Loucy (cell line): ENCODE measurements around the gene PTPMT1.
"Not testable (repeated sequence)": the region's sequence is repeated elsewhere in the genome, so short reads cannot be mapped to it uniquely, and the experiment has no call there.

ENCODE experiments used
- H2AFZ ChIP-seq: fragments of 200-600 bp; sonication (generic); 2 replicates; pipeline ENCODE4 v1.6.0; 2016; ENCODE audit warnings: antibody characterized with exemption, mild to moderate bottlenecking, low read length, moderate library complexity
- H3F3A ChIP-seq: fragments of 200-600 bp; 2 replicates; pipeline ENCODE4 v1.6.0; 2016; ENCODE audit warnings: antibody characterized with exemption, low read depth, mild to moderate bottlenecking
- H3K27me3 ChIP-seq: fragments of 200-600 bp; sonication (generic); 2 replicates; pipeline ENCODE4 v1.6.1; 2014; ENCODE audit warnings: low read length, mild to moderate bottlenecking; ENCODE audit not compliant: insufficient read depth, poor library complexity, severe bottlenecking
- H3K36me3 ChIP-seq: fragments of 200-600 bp; sonication (generic); 2 replicates; pipeline ENCODE4 v1.6.1; 2016; ENCODE audit warnings: low read length; ENCODE audit not compliant: insufficient read depth
- H3K4me1 ChIP-seq: fragments of 200-600 bp; sonication (generic); 2 replicates; pipeline ENCODE4 v1.5.1; 2014; ENCODE audit warnings: low read length, mild to moderate bottlenecking; ENCODE audit not compliant: insufficient read depth, poor library complexity, severe bottlenecking
- H3K4me2 ChIP-seq: fragments of 200-600 bp; sonication (generic); 2 replicates; pipeline ENCODE4 v1.6.0; 2014; ENCODE audit warnings: antibody characterized with exemption, low read length, low read depth, mild to moderate bottlenecking; ENCODE audit not compliant: poor library complexity, severe bottlenecking
- H3K4me3 ChIP-seq: fragments of 200-600 bp; sonication (generic); 2 replicates; pipeline ENCODE4 v1.5.1; 2014; ENCODE audit warnings: low read length, mild to moderate bottlenecking, mixed read lengths; ENCODE audit not compliant: poor library complexity, severe bottlenecking
- H3K79me2 ChIP-seq: fragments of 200-600 bp; sonication (generic); 2 replicates; pipeline ENCODE4 v1.6.1; 2014; ENCODE audit warnings: low read length; ENCODE audit not compliant: insufficient read depth
- H3K9ac ChIP-seq: fragments of 200-600 bp; sonication (generic); 2 replicates; pipeline ENCODE4 v1.6.0; 2014; ENCODE audit warnings: mild to moderate bottlenecking, low read depth, low read length, moderate library complexity; ENCODE audit not compliant: poor library complexity, severe bottlenecking
- H3K9me2 ChIP-seq: fragments of 200-600 bp; sonication (generic); replicated peaks from 2 replicates; pipeline ENCODE4 v1.6.1; 2016; ENCODE audit warnings: low read depth, low read length, mixed read lengths
- H3K9me3 ChIP-seq: fragments of 200-600 bp; sonication (generic); 2 replicates; pipeline ENCODE4 v1.6.1; 2014; ENCODE audit warnings: mild to moderate bottlenecking, antibody characterized with exemption, low read length, low read depth; ENCODE audit not compliant: insufficient read depth
- H4K20me1 ChIP-seq: fragments of 200-600 bp; sonication (generic); 2 replicates; pipeline ENCODE4 v1.6.0; 2014; ENCODE audit warnings: antibody characterized with exemption, low read length, mild to moderate bottlenecking; ENCODE audit not compliant: insufficient read depth, poor library complexity, severe bottlenecking
- CTCF ChIP-seq: fragments of 200-600 bp; sonication (generic); conservative IDR thresholded peaks from 2 replicates; pipeline ENCODE4 v1.5.1; 2014; ENCODE audit warnings: mild to moderate bottlenecking, antibody characterized with exemption, low read length
- EZH2phosphoT487 ChIP-seq: fragments of 200-600 bp; IDR thresholded peaks from 2 replicates; pipeline ENCODE4 v1.6.1; 2018; ENCODE audit warnings: antibody characterized with exemption, mild to moderate bottlenecking, moderate library complexity, borderline replicate concordance

The PTPMT1 gene

GRCh38 chr11:47527186-47527585, 38.2 kb upstream of the PTPMT1 start:
- H3K36me3 ChIP-seq, result peaks cover 36% of the 10 kb centered on the region; the same call in 1 of the 2 replicates
- H3K4me3 ChIP-seq, result no peak overlapping the region
- no peak for TF ChIP-seq CTCF
- no peaks in the 10 kb centered on the region for H3K27me3 ChIP-seq
- no peaks in the 10 kb centered on the region for H3K9me3 ChIP-seq
- H3K4me2 ChIP-seq, result no peak overlapping the region
- peaks cover 100% of the 10 kb centered on the region for H3K79me2 ChIP-seq
- peaks cover 94% of the 10 kb centered on the region for H4K20me1 ChIP-seq
- H3F3A ChIP-seq, result peaks cover 8% of the 10 kb centered on the region; the same call in 1 of the 2 replicates
- H2AFZ ChIP-seq, result no peak overlapping the region
- H3K9me2 ChIP-seq, result no peaks in the 10 kb centered on the region
- peaks cover 22% of the 10 kb centered on the region for H3K4me1 ChIP-seq
- no peak overlapping the region for H3K9ac ChIP-seq

- H3K9ac ChIP-seq, result no peak overlapping the region
- no peak for TF ChIP-seq CTCF
- no peak for TF ChIP-seq EZH2phosphoT487
- H3K4me1 ChIP-seq, result peaks cover under 1% of the 10 kb centered on the region
- peaks cover 100% of the 10 kb centered on the region for H3K79me2 ChIP-seq
- peaks cover 43% of the 10 kb centered on the region; the same call in 1 of the 2 replicates for H3K36me3 ChIP-seq
- no peak overlapping the region for H2AFZ ChIP-seq
- H3K4me2 ChIP-seq, result no peak overlapping the region
- no peaks in the 10 kb centered on the region for H3K9me3 ChIP-seq
- no peaks in the 10 kb centered on the region for H3K27me3 ChIP-seq
- H3K9me2 ChIP-seq, result no peaks in the 10 kb centered on the region
- no peaks in the 10 kb centered on the region for H3F3A ChIP-seq
- peaks cover 97% of the 10 kb centered on the region for H4K20me1 ChIP-seq
- no peak overlapping the region for H3K4me3 ChIP-seq
Observed at GRCh38 chr11:47529951-47530350, 35.4 kb upstream of the PTPMT1 start.

GRCh38 chr11:47530721-47531120, 34.7 kb upstream of the PTPMT1 start:
- H3K36me3 ChIP-seq, result peaks cover 39% of the 10 kb centered on the region; the same call in 1 of the 2 replicates
- H3K79me2 ChIP-seq, result peaks cover 100% of the 10 kb centered on the region
- not testable (repeated sequence) for H3K9me3 ChIP-seq, H3K4me1 ChIP-seq, H3F3A ChIP-seq, H2AFZ ChIP-seq, H3K27me3 ChIP-seq, H3K9ac ChIP-seq, H3K9me2 ChIP-seq, H3K4me2 ChIP-seq, H3K4me3 ChIP-seq
- peaks cover 93% of the 10 kb centered on the region for H4K20me1 ChIP-seq

- TF ChIP-seq CTCF, result no peak
- no peak for TF ChIP-seq EZH2phosphoT487
- no peaks in the 10 kb centered on the region for H3K27me3 ChIP-seq
- H3K4me1 ChIP-seq, result no peaks in the 10 kb centered on the region
- no peaks in the 10 kb centered on the region for H3K9me2 ChIP-seq
- H3K36me3 ChIP-seq, result peaks cover 31% of the 10 kb centered on the region; the same call in 1 of the 2 replicates
- no peak overlapping the region for H2AFZ ChIP-seq
- no peak overlapping the region for H3K4me2 ChIP-seq
- peaks cover 100% of the 10 kb centered on the region for H3K79me2 ChIP-seq
- no peaks in the 10 kb centered on the region for H3K9me3 ChIP-seq
- H3F3A ChIP-seq, result no peaks in the 10 kb centered on the region
- H3K4me3 ChIP-seq, result no peak overlapping the region
- no peak overlapping the region for H3K9ac ChIP-seq
- H4K20me1 ChIP-seq, result peaks cover 90% of the 10 kb centered on the region
Observed at GRCh38 chr11:47531666-47532065, 33.7 kb upstream of the PTPMT1 start.
